Astrocyte (in vitro differentiated cells and primary cell): ENCODE measurements around the gene IQCC. TPM values are rescaled to one million over a fixed set of nuclear protein-coding genes. Genes with fewer than 3 reads are reported as not detected.

Experiments used
- DNase-seq: peaks from one replicate; pipeline ENCODE4 v3.0.0-alpha.2; 2010; ENCODE audit warnings: low read depth
- FAIRE-seq: peaks from 2 replicates; lab custom pipeline; 2011; peaks lifted over from hg19 to GRCh38; lab: Jason Lieb, UNC
- H2AFZ ChIP-seq: 2 replicates; pipeline ENCODE4 v1.6.0; 2012; ENCODE audit warnings: low read depth, low read length, inconsistent platforms
- H3K27ac ChIP-seq: 2 replicates; pipeline ENCODE4 v1.5.1; 2011; ENCODE audit warnings: low read depth, low read length, inconsistent platforms
- H3K27me3 ChIP-seq: 2 replicates; pipeline ENCODE4 v1.6.0; 2011; ENCODE audit warnings: low read length, inconsistent platforms; ENCODE audit not compliant: insufficient read depth
- H3K36me3 ChIP-seq: 2 replicates; pipeline ENCODE4 v1.5.1; 2011; ENCODE audit warnings: low read length, inconsistent platforms; ENCODE audit not compliant: insufficient read depth
- H3K4me1 ChIP-seq: 2 replicates; pipeline ENCODE4 v1.5.1; 2011; ENCODE audit warnings: low read length, inconsistent platforms; ENCODE audit not compliant: insufficient read depth
- H3K4me2 ChIP-seq: 2 replicates; pipeline ENCODE4 v1.6.0; 2012; ENCODE audit warnings: low read length, inconsistent platforms
- H3K4me3 ChIP-seq: 2 replicates; pipeline ENCODE4 v1.5.1; 2011; ENCODE audit warnings: low read depth, mild to moderate bottlenecking, low read length, inconsistent platforms; ENCODE audit not compliant: insufficient read depth
- H3K79me2 ChIP-seq: 2 replicates; pipeline ENCODE4 v1.6.0; 2012; ENCODE audit warnings: mild to moderate bottlenecking, low read length, inconsistent platforms; ENCODE audit not compliant: insufficient read depth
- H3K9ac ChIP-seq: 2 replicates; pipeline ENCODE4 v1.6.0; 2012; ENCODE audit warnings: mild to moderate bottlenecking, low read length, inconsistent platforms
- H3K9me3 ChIP-seq: 2 replicates; pipeline ENCODE4 v1.5.1; 2012; ENCODE audit warnings: low read depth, mild to moderate bottlenecking, low read length, inconsistent platforms; ENCODE audit not compliant: insufficient read depth
- H4K20me1 ChIP-seq: 2 replicates; pipeline ENCODE4 v1.6.0; 2012; ENCODE audit warnings: low read length, inconsistent platforms; ENCODE audit not compliant: insufficient read depth
- H3K27ac Mint-ChIP-seq: one replicate; pipeline ENCODE4 v1.8.0; 2021; ENCODE audit warnings: mild to moderate bottlenecking, mixed read lengths; ENCODE audit not compliant: unreplicated experiment
- H3K27me3 Mint-ChIP-seq: one replicate; pipeline ENCODE4 v1.8.0; 2021; ENCODE audit warnings: low read depth, mixed read lengths; ENCODE audit not compliant: unreplicated experiment
- H3K36me3 Mint-ChIP-seq: one replicate; pipeline ENCODE4 v1.8.0; 2021; ENCODE audit warnings: low read depth, mixed read lengths; ENCODE audit not compliant: unreplicated experiment
- H3K4me1 Mint-ChIP-seq: one replicate; pipeline ENCODE4 v1.8.0; 2021; ENCODE audit warnings: low read depth, mixed read lengths; ENCODE audit not compliant: unreplicated experiment
- H3K4me3 Mint-ChIP-seq: one replicate; pipeline ENCODE4 v1.8.0; 2021; ENCODE audit warnings: mild to moderate bottlenecking, moderate library complexity, mixed read lengths; ENCODE audit not compliant: unreplicated experiment
- H3K9me3 Mint-ChIP-seq: one replicate; pipeline ENCODE4 v1.8.0; 2021; ENCODE audit warnings: mild to moderate bottlenecking, mixed read lengths; ENCODE audit not compliant: unreplicated experiment
- EZH2 ChIP-seq: IDR thresholded peaks from 2 replicates; pipeline ENCODE4 v1.6.1; 2012; ENCODE audit warnings: mild to moderate bottlenecking, low read length, inconsistent platforms; ENCODE audit not compliant: insufficient read depth
- total RNA-seq: library from RNA; stranded (reverse); gene quantifications from 2 replicates; pipeline ENCODE4 v1.2.1, GENCODE V29; 2021
- TF ChIP-seq, protein P1 (sequence below): IDR thresholded peaks from 2 replicates; pipeline ENCODE4 v1.5.1; 2011; ENCODE audit warnings: low read depth, mild to moderate bottlenecking, inconsistent platforms, low read length, moderate library complexity; ENCODE audit not compliant: insufficient read depth

IQCC gene
- total RNA-seq, 1 donor from 2014 or later, result 1.0 TPM

DNA sequence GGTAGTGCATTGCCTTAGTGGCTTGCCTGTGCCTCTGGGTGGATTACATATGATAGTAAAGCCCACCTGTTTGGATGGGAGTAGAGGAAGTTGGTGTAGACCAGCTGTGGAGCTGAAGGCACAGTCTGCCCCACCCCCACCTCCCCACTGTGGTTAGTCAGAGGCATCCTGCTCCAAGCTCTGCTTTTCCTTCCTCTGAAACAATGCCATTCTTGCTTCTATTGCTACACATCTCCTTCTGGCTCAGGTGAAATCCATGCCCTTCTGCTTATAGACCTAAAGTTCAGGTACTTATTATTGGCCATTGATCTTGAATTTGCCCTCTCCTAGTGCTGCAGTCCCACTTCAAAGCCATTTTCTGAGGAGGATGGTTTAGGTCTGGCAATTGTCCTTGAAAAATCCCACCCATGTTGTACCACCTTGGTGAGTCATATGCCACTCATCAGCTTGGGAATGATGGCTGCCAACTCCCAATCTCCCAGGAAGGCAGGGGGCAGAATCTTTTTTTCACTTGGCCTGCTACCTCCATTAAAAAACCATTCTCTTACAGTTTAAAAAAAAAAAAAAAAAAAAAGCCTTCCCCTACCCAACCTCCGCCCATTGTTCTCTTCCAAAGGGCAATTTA is 32.7 kb upstream of the IQCC start:
- Histone ChIP-seq H2AFZ (no peak overlapping the region), H3K9ac (no peak overlapping the region), H4K20me1 (no peaks in the 10 kb centered on the region), H3K4me2 (no peak overlapping the region), H3K79me2 (no peaks in the 10 kb centered on the region), H3K4me1 (no peaks in the 10 kb centered on the region), H3K27me3 (no peaks in the 10 kb centered on the region), H3K4me3 (no peak overlapping the region), H3K27ac (no peak overlapping the region), H3K36me3 (peaks cover 20% of the 10 kb centered on the region), H3K9me3 (no peaks in the 10 kb centered on the region)
- peaks cover 20% of the 10 kb centered on the region for H3K36me3 Mint-ChIP-seq
- TF ChIP-seq, protein P1, sequence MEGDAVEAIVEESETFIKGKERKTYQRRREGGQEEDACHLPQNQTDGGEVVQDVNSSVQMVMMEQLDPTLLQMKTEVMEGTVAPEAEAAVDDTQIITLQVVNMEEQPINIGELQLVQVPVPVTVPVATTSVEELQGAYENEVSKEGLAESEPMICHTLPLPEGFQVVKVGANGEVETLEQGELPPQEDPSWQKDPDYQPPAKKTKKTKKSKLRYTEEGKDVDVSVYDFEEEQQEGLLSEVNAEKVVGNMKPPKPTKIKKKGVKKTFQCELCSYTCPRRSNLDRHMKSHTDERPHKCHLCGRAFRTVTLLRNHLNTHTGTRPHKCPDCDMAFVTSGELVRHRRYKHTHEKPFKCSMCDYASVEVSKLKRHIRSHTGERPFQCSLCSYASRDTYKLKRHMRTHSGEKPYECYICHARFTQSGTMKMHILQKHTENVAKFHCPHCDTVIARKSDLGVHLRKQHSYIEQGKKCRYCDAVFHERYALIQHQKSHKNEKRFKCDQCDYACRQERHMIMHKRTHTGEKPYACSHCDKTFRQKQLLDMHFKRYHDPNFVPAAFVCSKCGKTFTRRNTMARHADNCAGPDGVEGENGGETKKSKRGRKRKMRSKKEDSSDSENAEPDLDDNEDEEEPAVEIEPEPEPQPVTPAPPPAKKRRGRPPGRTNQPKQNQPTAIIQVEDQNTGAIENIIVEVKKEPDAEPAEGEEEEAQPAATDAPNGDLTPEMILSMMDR, result no peak
- TF ChIP-seq EZH2, result no peak
- peak overlapping the region; percentile 2 for H3K27ac Mint-ChIP-seq
- no peaks in the 10 kb centered on the region for H3K9me3 Mint-ChIP-seq
- peak; percentile 9 for DNase-seq
- H3K4me1 Mint-ChIP-seq, result peaks cover 11% of the 10 kb centered on the region
- no peak overlapping the region for H3K4me3 Mint-ChIP-seq
- FAIRE-seq, result no peak
- no peaks in the 10 kb centered on the region for H3K27me3 Mint-ChIP-seq

DNA sequence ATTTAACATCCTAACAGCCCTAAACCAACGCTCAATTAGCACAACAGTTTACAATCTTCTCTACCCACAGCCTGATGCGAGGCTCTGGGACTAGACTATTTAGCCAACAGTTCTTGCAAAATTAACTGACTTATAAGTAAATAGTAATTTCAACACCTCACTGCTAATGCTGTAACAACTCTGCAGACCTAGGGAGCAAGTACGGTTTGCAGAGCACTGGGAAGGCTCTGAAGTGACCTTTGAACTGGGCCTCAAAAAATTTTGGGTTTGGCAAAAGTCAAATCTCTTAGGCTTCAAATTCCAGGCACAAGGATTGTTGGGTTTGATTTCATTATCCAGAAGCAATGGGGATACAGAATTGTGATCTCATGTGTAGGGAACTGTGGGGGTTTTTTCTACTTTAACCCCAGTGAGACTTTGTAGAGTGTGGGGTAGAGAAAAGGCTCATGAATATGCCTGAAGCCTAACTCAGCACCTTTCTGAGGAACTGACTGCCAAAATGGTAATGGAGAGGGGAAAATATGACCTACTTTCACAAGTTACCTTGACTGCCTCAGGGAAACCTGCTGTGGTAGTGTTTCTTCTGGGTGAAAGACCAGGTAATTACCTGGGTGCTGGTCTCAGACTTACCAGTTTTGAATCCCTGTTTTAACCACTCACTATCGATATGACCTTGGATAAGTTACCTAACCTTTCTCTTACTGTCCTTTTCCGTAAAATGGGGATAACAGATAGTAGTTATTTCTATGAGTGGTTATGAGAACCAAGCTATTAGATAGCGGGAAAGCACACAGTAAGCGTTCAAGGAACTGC is 26.9 kb upstream of the IQCC start:
- peak overlapping the region; percentile 82 for H3K27ac Mint-ChIP-seq
- TF ChIP-seq, protein P1, result no peak
- no peak for TF ChIP-seq EZH2
- Histone ChIP-seq H3K27me3 (no peaks in the 10 kb centered on the region), H4K20me1 (peaks cover 24% of the 10 kb centered on the region), H3K9ac (peak overlapping the region; percentile 97), H3K4me2 (peak overlapping the region; percentile 91), H3K36me3 (no peaks in the 10 kb centered on the region), H3K4me3 (peak overlapping the region; percentile 69), H3K4me1 (peaks cover 19% of the 10 kb centered on the region), H3K27ac (peak overlapping the region; percentile 91), H3K79me2 (peaks cover 31% of the 10 kb centered on the region), H2AFZ (peak overlapping the region; percentile 65), H3K9me3 (no peaks in the 10 kb centered on the region)
- peak overlapping the region; percentile 52 for H3K4me3 Mint-ChIP-seq
- H3K36me3 Mint-ChIP-seq, result peaks cover 20% of the 10 kb centered on the region
- no peaks in the 10 kb centered on the region for H3K27me3 Mint-ChIP-seq
- no peaks in the 10 kb centered on the region for H3K9me3 Mint-ChIP-seq
- no peak for DNase-seq
- peaks cover 11% of the 10 kb centered on the region for H3K4me1 Mint-ChIP-seq
- FAIRE-seq, result no peak

DNA sequence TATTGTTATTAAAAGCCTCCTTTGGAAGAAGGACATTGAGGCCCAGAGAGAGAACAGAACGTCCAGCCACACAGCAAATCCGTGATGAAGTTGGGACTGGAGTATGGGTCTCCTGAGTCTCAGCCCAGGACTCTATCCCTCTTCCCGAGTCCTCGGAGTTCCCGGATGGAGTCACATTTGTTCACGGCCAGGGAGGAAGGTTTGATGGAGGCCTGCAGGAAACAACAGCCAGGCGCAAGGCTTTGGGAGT is 26.4 kb upstream of the IQCC start:
- peak overlapping the region; percentile 97 for H3K9ac ChIP-seq
- H3K27me3 ChIP-seq, result no peaks in the 10 kb centered on the region
- FAIRE-seq (no peak), DNase-seq (no peak)
- H3K4me2 ChIP-seq, result peak overlapping the region; percentile 91
- peaks cover 19% of the 10 kb centered on the region for H3K4me1 ChIP-seq
- H4K20me1 ChIP-seq, result peaks cover 28% of the 10 kb centered on the region
- Mint-ChIP-seq H3K36me3 (peaks cover 20% of the 10 kb centered on the region), H3K9me3 (no peaks in the 10 kb centered on the region), H3K27me3 (no peaks in the 10 kb centered on the region), H3K4me3 (peak overlapping the region; percentile 52), H3K27ac (peak overlapping the region; percentile 82), H3K4me1 (peaks cover 14% of the 10 kb centered on the region)
- no peak for TF ChIP-seq EZH2
- TF ChIP-seq, protein P1, result no peak
- H3K9me3 ChIP-seq, result no peaks in the 10 kb centered on the region
- peaks cover 4% of the 10 kb centered on the region for H3K36me3 ChIP-seq
- peak overlapping the region; percentile 65 for H2AFZ ChIP-seq
- peak overlapping the region; percentile 69 for H3K4me3 ChIP-seq
- H3K27ac ChIP-seq, result peak overlapping the region; percentile 91
- peaks cover 36% of the 10 kb centered on the region for H3K79me2 ChIP-seq
